T-cell (primary cell): ENCODE measurements around the gene ENTPD8. TPM values are rescaled to one million over a fixed set of nuclear protein-coding genes. Genes with fewer than 3 reads are reported as not detected.

Experiments
- total RNA-seq, 35 experiments: library from RNA in 6 of 35; stranded (reverse) in 6 of 35; fragments of 120-200 nt in 1 of 35; gene quantifications; one replicate each; pipeline versions ENCODE4 v1.2.1 to v1.2.4 and lab custom pipeline; 2013 to 2026

Gene ENTPD8
- total RNA-seq, 5 donors from 2014 or later (not counting 1 experiment from before 2014, with no cell fraction given): not detected

Other genes starting within 250 kb of the ENTPD8 start
- gene TPRN, start 240.6 kb downstream of the ENTPD8 start, total RNA-seq: 10 to 100 TPM in 3 of 5 donors, 1 to 10 TPM in 2; 5.8 to 12.8 (median 12.1) TPM
- 10 to 100 TPM; 23.7 to 44.7 (median 42.1) TPM for gene TMEM203, start 235.7 kb downstream of the ENTPD8 start, total RNA-seq
- gene NDOR1, start 235.7 kb downstream of the ENTPD8 start, total RNA-seq: 10 to 100 TPM; 27.6 to 46.7 (median 45.4) TPM
- 1 to 10 TPM in 3 of 5 donors, under 1 TPM in 2; 0.56 to 1.6 (median 1.5) TPM for gene RNF208, start 219.1 kb downstream of the ENTPD8 start, total RNA-seq
- under 1 TPM in 4 of 5 donors, not detected in 1; 0.32 to 0.58 (median 0.45) TPM for gene CYSRT1, start 216.2 kb downstream of the ENTPD8 start, total RNA-seq
- gene RNF224, start 213.9 kb downstream of the ENTPD8 start, total RNA-seq: not detected
- gene SLC34A3, start 210.5 kb downstream of the ENTPD8 start, total RNA-seq: not detected
- gene TUBB4B, start 200.1 kb downstream of the ENTPD8 start, total RNA-seq: 100 to 1,000 TPM in 2 of 5 donors, 10 to 100 TPM in 3; 50.6 to 118 (median 95.3) TPM
- gene STPG3, start 190.1 kb downstream of the ENTPD8 start, total RNA-seq: under 1 TPM in 1 of 5 donors, not detected in 4; 0.54 TPM
- 10 to 100 TPM; 36.1 to 62.2 (median 58.8) TPM for gene NELFB, start 186.0 kb downstream of the ENTPD8 start, total RNA-seq
- gene TOR4A, start 163.6 kb downstream of the ENTPD8 start, total RNA-seq: 1 to 10 TPM; 2.2 to 5.6 (median 3.2) TPM
- 1 to 10 TPM in 4 of 5 donors, under 1 TPM in 1; 0.55 to 2.7 (median 1.7) TPM for gene NRARP, start 139.1 kb downstream of the ENTPD8 start, total RNA-seq
- 10 to 100 TPM; 18.5 to 43.8 (median 38.0) TPM for gene EXD3, start 18.2 kb downstream of the ENTPD8 start, total RNA-seq
- 10 to 100 TPM in 2 of 5 donors, 1 to 10 TPM in 3; 6.4 to 11.7 (median 8.1) TPM for gene NOXA1, start 18.0 kb downstream of the ENTPD8 start, total RNA-seq
- 10 to 100 TPM; 40.5 to 89.5 (median 51.7) TPM for gene NSMF, start 18.0 kb upstream of the ENTPD8 start, total RNA-seq
- 10 to 100 TPM; 11.7 to 20.0 (median 15.6) TPM for gene PNPLA7, start 109.0 kb upstream of the ENTPD8 start, total RNA-seq
- 100 to 1,000 TPM in 2 of 5 donors, 10 to 100 TPM in 3; 33.0 to 158 (median 85.4) TPM for gene MRPL41, start 110.5 kb upstream of the ENTPD8 start, total RNA-seq
- gene DPH7, start 137.6 kb upstream of the ENTPD8 start, total RNA-seq: 10 to 100 TPM; 45.0 to 71.0 (median 66.3) TPM
- 10 to 100 TPM; 18.7 to 42.0 (median 33.3) TPM for gene ZMYND19, start 149.2 kb upstream of the ENTPD8 start, total RNA-seq
- gene ARRDC1, start 164.3 kb upstream of the ENTPD8 start, total RNA-seq: 100 to 1,000 TPM in 3 of 5 donors, 10 to 100 TPM in 2; 54.7 to 123 (median 103) TPM
- 100 to 1,000 TPM; 113 to 124 (median 121) TPM for gene EHMT1, start 177.6 kb upstream of the ENTPD8 start, total RNA-seq